Calu3 (cell line): Measurements from ENCODE around the gene ITPR2. TPM values are rescaled to one million over a fixed set of nuclear protein-coding genes. Genes with fewer than 3 reads are reported as not detected.

Experiments
- BruUV-seq: library from RNA; stranded (reverse); fragments of 400-500 nt; replicated peaks from 2 replicates; lab custom pipeline; 2021; lab: Mats Ljungman, UMichigan
- CTCF ChIA-PET: fragments of 300-600 bp; sonication (Branson Sonifier 250); formaldehyde crosslinking; loops from one replicate; lab custom pipeline; 2022; ENCODE audit warnings: antibody characterized with exemption; lab: Charles Lee
- DNase-seq: peaks from one replicate; pipeline ENCODE4 v3.0.0; 2022
- H3K27ac Mint-ChIP-seq: one replicate; pipeline ENCODE4 v1.8.0; 2022; ENCODE audit warnings: mixed read lengths; ENCODE audit not compliant: unreplicated experiment
- H3K27me3 Mint-ChIP-seq: one replicate; pipeline ENCODE4 v1.8.0; 2022; ENCODE audit warnings: mixed read lengths; ENCODE audit not compliant: unreplicated experiment
- H3K36me3 Mint-ChIP-seq: one replicate; pipeline ENCODE4 v1.8.0; 2022; ENCODE audit warnings: mild to moderate bottlenecking, moderate library complexity, mixed read lengths; ENCODE audit not compliant: insufficient read depth, unreplicated experiment
- H3K4me1 Mint-ChIP-seq: one replicate; pipeline ENCODE4 v1.8.0; 2022; ENCODE audit warnings: mild to moderate bottlenecking, low read depth, mixed read lengths; ENCODE audit not compliant: unreplicated experiment
- H3K4me3 Mint-ChIP-seq: one replicate; pipeline ENCODE4 v1.8.0; 2022; ENCODE audit warnings: mild to moderate bottlenecking, low read depth, moderate library complexity, mixed read lengths; ENCODE audit not compliant: unreplicated experiment
- H3K9me3 Mint-ChIP-seq: one replicate; pipeline ENCODE4 v1.8.0; 2022; ENCODE audit warnings: low read depth, mixed read lengths; ENCODE audit not compliant: unreplicated experiment
- intact Hi-C: fragments of 100-400 bp; cut with micrococcal nuclease; formaldehyde crosslinking; loops from one replicate; pipeline ENCODE4 v1.10.0; 2022; ENCODE audit not compliant: unreplicated experiment
- total RNA-seq: library from RNA; stranded (reverse); gene quantifications from 2 replicates; pipeline ENCODE4 v1.2.3, GENCODE V29; 2022
- TF ChIP-seq, protein P1 (sequence below): fragments of 200-600 bp; IDR thresholded peaks from one replicate; pipeline ENCODE4 v1.8.0; 2022; ENCODE audit warnings: antibody characterized with exemption; ENCODE audit not compliant: unreplicated experiment

Gene ITPR2
- total RNA-seq, 1 experiment from 2014 or later: 2.5 TPM

- peaks cover 20% of the 10 kb centered on the region for H3K27me3 Mint-ChIP-seq
- CTCF ChIA-PET: no interaction called here
Measured at GRCh38 chr12:26711072-26711471, 121.9 kb downstream of the ITPR2 start.

GRCh38 chr12:26705851-26706250, 127.1 kb downstream of the ITPR2 start:
- CTCF ChIA-PET: interaction anchor here (0.5 kb wide), 1 partner anchor 40 kb away, joined by 4 read pairs; no protein-coding TSS in a partner anchor
- no TSS peak for BruUV-seq
- intact Hi-C loops: loop anchor here (5.0 to 10.0 kb wide), 3 partner anchors 141 to 1271 kb away; no protein-coding TSS in a partner anchor
- H3K9me3 Mint-ChIP-seq: no peaks in the 10 kb centered on the region
- H3K36me3 Mint-ChIP-seq: no peaks in the 10 kb centered on the region
- H3K4me3 Mint-ChIP-seq: no peak overlapping the region
- DNase-seq: no peak
- no peaks in the 10 kb centered on the region for H3K4me1 Mint-ChIP-seq
- no peak overlapping the region for H3K27ac Mint-ChIP-seq
- TF ChIP-seq, protein P1, sequence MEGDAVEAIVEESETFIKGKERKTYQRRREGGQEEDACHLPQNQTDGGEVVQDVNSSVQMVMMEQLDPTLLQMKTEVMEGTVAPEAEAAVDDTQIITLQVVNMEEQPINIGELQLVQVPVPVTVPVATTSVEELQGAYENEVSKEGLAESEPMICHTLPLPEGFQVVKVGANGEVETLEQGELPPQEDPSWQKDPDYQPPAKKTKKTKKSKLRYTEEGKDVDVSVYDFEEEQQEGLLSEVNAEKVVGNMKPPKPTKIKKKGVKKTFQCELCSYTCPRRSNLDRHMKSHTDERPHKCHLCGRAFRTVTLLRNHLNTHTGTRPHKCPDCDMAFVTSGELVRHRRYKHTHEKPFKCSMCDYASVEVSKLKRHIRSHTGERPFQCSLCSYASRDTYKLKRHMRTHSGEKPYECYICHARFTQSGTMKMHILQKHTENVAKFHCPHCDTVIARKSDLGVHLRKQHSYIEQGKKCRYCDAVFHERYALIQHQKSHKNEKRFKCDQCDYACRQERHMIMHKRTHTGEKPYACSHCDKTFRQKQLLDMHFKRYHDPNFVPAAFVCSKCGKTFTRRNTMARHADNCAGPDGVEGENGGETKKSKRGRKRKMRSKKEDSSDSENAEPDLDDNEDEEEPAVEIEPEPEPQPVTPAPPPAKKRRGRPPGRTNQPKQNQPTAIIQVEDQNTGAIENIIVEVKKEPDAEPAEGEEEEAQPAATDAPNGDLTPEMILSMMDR: no peak
- no peaks in the 10 kb centered on the region for H3K27me3 Mint-ChIP-seq

More at GRCh38 chr12:26711072-26711471, 121.9 kb downstream of the ITPR2 start:
- no TSS peak for BruUV-seq
- no peaks in the 10 kb centered on the region for H3K9me3 Mint-ChIP-seq
- TF ChIP-seq, protein P1: no peak
- no peak for DNase-seq
- no peak overlapping the region for H3K27ac Mint-ChIP-seq
- no peaks in the 10 kb centered on the region for H3K36me3 Mint-ChIP-seq
- no peaks in the 10 kb centered on the region for H3K4me1 Mint-ChIP-seq
- intact Hi-C loops: no loop called here
- H3K4me3 Mint-ChIP-seq: no peak overlapping the region

DNA sequence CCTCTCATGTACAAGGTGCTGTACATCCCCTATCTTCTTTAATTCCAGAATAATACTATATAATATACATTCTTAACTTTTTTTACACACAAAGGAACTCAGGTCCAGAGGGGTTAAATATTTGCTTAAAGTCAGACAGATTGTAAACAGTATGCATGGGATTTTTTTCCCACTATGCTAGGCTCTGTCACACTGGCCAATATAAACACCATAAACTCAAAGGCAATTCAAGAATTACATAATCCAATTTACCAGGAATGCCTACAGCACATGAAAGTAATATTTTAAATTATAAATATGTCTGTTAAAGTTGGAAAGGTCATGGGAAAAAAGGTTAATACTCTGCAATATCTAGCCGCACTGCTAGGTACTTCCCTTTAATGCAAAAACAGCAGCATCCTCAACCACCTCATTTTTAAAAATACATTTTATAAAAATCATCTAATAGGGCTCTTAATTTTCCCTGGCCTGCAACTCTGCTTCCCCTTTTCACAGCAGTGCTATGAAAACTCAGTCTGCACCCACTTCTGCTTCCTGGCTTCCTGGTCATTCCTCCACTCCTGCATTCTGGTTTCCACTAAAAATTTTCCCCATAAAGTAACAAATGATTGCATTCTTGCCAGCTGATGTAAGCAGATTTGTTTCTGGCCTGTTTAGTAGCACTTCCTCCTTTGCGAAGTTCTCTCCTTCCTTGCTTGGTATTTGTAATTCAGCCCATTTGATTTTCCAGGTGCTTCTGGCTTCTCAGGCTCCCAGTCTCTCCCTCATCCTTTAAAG, 128.1 kb downstream of the ITPR2 start:
- H3K4me3 Mint-ChIP-seq: no peak overlapping the region
- H3K9me3 Mint-ChIP-seq: no peaks in the 10 kb centered on the region
- no peaks in the 10 kb centered on the region for H3K27me3 Mint-ChIP-seq
- intact Hi-C loops: loop anchor here (5.0 to 10.0 kb wide), 3 partner anchors 142 to 1270 kb away; no protein-coding TSS in a partner anchor
- H3K27ac Mint-ChIP-seq: no peak overlapping the region
- no peaks in the 10 kb centered on the region for H3K36me3 Mint-ChIP-seq
- TF ChIP-seq, protein P1: no peak
- BruUV-seq: no TSS peak
- H3K4me1 Mint-ChIP-seq: no peaks in the 10 kb centered on the region
- CTCF ChIA-PET: no interaction called here
- DNase-seq: no peak

- Mint-ChIP-seq H3K27me3 (no peaks in the 10 kb centered on the region), H3K4me3 (no peak overlapping the region), H3K27ac (no peak overlapping the region), H3K9me3 (no peaks in the 10 kb centered on the region), H3K36me3 (no peaks in the 10 kb centered on the region), H3K4me1 (no peaks in the 10 kb centered on the region)
- intact Hi-C loops: loop anchor here (10.0 kb wide), 2 partner anchors 609 to 1269 kb away; no protein-coding TSS in a partner anchor
- DNase-seq: no peak
- CTCF ChIA-PET: interaction anchor here (0.6 kb wide), 1 partner anchor 1029 kb away, joined by 5 read pairs; no protein-coding TSS in a partner anchor
- BruUV-seq: no TSS peak
- TF ChIP-seq, protein P1: no peak
Measured at GRCh38 chr12:26704214-26704613, 128.8 kb downstream of the ITPR2 start.
